ENCODE data around the gene THAP7. TPM values are rescaled to one million over a fixed set of nuclear protein-coding genes. Genes with fewer than 3 reads are reported as not detected.

The THAP7 gene
- total and polyA plus RNA-seq, 9 of the 15 experiments (the other 6 are each of a cell fraction or from before 2014, with no cell fraction given) = 7.9 to 263 (median 84.1) TPM

- TF ChIP-seq, protein P1, sequence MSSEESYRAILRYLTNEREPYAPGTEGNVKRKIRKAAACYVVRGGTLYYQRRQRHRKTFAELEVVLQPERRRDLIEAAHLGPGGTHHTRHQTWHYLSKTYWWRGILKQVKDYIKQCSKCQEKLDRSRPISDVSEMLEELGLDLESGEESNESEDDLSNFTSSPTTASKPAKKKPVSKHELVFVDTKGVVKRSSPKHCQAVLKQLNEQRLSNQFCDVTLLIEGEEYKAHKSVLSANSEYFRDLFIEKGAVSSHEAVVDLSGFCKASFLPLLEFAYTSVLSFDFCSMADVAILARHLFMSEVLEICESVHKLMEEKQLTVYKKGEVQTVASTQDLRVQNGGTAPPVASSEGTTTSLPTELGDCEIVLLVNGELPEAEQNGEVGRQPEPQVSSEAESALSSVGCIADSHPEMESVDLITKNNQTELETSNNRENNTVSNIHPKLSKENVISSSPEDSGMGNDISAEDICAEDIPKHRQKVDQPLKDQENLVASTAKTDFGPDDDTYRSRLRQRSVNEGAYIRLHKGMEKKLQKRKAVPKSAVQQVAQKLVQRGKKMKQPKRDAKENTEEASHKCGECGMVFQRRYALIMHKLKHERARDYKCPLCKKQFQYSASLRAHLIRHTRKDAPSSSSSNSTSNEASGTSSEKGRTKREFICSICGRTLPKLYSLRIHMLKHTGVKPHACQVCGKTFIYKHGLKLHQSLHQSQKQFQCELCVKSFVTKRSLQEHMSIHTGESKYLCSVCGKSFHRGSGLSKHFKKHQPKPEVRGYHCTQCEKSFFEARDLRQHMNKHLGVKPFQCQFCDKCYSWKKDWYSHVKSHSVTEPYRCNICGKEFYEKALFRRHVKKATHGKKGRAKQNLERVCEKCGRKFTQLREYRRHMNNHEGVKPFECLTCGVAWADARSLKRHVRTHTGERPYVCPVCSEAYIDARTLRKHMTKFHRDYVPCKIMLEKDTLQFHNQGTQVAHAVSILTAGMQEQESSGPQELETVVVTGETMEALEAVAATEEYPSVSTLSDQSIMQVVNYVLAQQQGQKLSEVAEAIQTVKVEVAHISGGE (CRISPR knock-in tag; IDR thresholded peaks at IDR 0.05) = 0 out of 6 replicates have a peak, but pooled peaks of 1 of the 3 experiments have one; percentile 14
- TF ChIP-seq, protein P2, sequence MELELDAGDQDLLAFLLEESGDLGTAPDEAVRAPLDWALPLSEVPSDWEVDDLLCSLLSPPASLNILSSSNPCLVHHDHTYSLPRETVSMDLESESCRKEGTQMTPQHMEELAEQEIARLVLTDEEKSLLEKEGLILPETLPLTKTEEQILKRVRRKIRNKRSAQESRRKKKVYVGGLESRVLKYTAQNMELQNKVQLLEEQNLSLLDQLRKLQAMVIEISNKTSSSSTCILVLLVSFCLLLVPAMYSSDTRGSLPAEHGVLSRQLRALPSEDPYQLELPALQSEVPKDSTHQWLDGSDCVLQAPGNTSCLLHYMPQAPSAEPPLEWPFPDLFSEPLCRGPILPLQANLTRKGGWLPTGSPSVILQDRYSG (tag; conservative IDR thresholded peaks at IDR 0.05; ENCODE audit: low read depth) = no peak
- no peak for TF ChIP-seq TCF15 (CRISPR knock-in tag; IDR thresholded peaks at IDR 0.05)
- TF ChIP-seq PREB (CRISPR knock-in tag; IDR thresholded peaks at IDR 0.05) = no peak
- TF ChIP-seq CTBP1 (IDR thresholded peaks at IDR 0.05; ENCODE audit: borderline replicate concordance) = no peak
- TF ChIP-seq ELF1 (tag; IDR thresholded peaks at IDR 0.05) = no peak
- TF ChIP-seq HNRNPLL (IDR thresholded peaks at IDR 0.05; ENCODE audit: low read depth, low read length, poor library complexity, severe bottlenecking) = peak; percentile 16
- TF ChIP-seq ZNF318 (IDR thresholded peaks at IDR 0.05; ENCODE audit: borderline replicate concordance in 1 of 2, low read depth in 1 of 2) = no peak
- TF ChIP-seq CHD2 (IDR thresholded peaks at IDR 0.05; ENCODE audit: low read depth, low read length) = no peak
- TF ChIP-seq POLR2B (IDR thresholded peaks at IDR 0.05; ENCODE audit: low read depth, partially characterized antibody) = no peak
- no peak for TF ChIP-seq NFIX (CRISPR knock-in tag; IDR thresholded peaks at IDR 0.05; ENCODE audit: low read depth)
These were observed 43.1 kb upstream of the THAP7 start (continued) for GRCh38 chr22:21044931-21045584.
